Nephron (organoid): ENCODE data around the gene RGS19.
A peak's percentile ranks its signal among the peaks of the same experiment; 100 is the strongest.

ENCODE experiments used
- H3K27ac Mint-ChIP-seq, 3 experiments: 2 replicates each; pipeline ENCODE4 v1.8.0; 2020; ENCODE audit warnings: mixed read lengths in 3 of 3, mild to moderate bottlenecking in 2 of 3, moderate library complexity in 1 of 3
- H3K27me3 Mint-ChIP-seq: 2 replicates; pipeline ENCODE4 v1.8.0; 2021; ENCODE audit warnings: low read depth, mild to moderate bottlenecking, moderate library complexity, mixed read lengths
- H3K36me3 Mint-ChIP-seq: 2 replicates; pipeline ENCODE4 v1.8.0; 2020; ENCODE audit warnings: low read depth, mixed read lengths
- H3K4me1 Mint-ChIP-seq: 2 replicates; pipeline ENCODE4 v1.8.0; 2020; ENCODE audit warnings: mixed read lengths
- H3K4me3 Mint-ChIP-seq, 3 experiments: 2 replicates each; pipeline ENCODE4 v1.8.0; 2020; ENCODE audit warnings: mild to moderate bottlenecking in 3 of 3, mixed read lengths in 3 of 3, moderate library complexity in 2 of 3
- H3K9me3 Mint-ChIP-seq: 2 replicates; pipeline ENCODE4 v1.8.0; 2020; ENCODE audit warnings: mixed read lengths
- TF ChIP-seq, protein P1 (sequence below), 3 experiments: fragments of 200-600 bp; sonication (generic); IDR thresholded peaks; one replicate each; pipeline ENCODE4 v1.5.0; 2021; ENCODE audit warnings: antibody characterized with exemption in 3 of 3; ENCODE audit not compliant: unreplicated experiment in 3 of 3

RGS19 gene

DNA sequence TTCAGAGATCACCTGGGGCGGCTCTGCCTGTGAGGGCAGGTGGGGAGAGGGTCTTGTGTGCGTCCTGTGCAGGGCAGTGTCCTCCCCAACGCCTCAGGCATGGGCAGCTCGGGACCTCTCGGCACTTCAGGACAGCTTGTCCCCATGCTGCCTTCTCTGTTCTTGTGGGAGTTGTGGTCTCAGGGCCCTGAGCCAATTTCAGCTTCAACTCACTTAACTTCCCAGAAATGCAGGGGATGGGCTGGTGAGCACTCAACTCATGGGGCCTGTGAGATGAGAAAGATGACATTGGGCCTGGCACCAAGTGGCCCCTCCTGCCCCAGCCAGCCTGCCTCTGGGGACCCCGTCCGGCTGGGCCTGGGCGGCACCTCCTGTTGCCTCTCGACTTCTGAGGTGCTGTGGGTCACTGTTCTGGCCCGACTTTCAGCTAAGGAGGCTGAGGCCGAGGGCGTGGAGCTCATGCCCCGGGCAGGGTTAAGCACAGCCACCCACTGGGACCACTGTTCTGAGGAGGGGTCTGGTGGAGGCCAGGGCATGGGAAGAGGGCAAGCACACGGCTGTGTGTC lies 6.7 kb downstream of the RGS19 start:
- TF ChIP-seq, protein P1, sequence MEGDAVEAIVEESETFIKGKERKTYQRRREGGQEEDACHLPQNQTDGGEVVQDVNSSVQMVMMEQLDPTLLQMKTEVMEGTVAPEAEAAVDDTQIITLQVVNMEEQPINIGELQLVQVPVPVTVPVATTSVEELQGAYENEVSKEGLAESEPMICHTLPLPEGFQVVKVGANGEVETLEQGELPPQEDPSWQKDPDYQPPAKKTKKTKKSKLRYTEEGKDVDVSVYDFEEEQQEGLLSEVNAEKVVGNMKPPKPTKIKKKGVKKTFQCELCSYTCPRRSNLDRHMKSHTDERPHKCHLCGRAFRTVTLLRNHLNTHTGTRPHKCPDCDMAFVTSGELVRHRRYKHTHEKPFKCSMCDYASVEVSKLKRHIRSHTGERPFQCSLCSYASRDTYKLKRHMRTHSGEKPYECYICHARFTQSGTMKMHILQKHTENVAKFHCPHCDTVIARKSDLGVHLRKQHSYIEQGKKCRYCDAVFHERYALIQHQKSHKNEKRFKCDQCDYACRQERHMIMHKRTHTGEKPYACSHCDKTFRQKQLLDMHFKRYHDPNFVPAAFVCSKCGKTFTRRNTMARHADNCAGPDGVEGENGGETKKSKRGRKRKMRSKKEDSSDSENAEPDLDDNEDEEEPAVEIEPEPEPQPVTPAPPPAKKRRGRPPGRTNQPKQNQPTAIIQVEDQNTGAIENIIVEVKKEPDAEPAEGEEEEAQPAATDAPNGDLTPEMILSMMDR (IDR thresholded peaks at IDR 0.05; ENCODE audit: unreplicated experiment in 3 of 3): no peak
- Mint-ChIP-seq H3K27me3 (no peaks in the 10 kb centered on the region), H3K4me1 (no peaks in the 10 kb centered on the region), H3K4me3 (no peak overlapping the region), H3K36me3 (no peaks in the 10 kb centered on the region), H3K9me3 (no peaks in the 10 kb centered on the region), H3K27ac (no peak overlapping the region)

DNA sequence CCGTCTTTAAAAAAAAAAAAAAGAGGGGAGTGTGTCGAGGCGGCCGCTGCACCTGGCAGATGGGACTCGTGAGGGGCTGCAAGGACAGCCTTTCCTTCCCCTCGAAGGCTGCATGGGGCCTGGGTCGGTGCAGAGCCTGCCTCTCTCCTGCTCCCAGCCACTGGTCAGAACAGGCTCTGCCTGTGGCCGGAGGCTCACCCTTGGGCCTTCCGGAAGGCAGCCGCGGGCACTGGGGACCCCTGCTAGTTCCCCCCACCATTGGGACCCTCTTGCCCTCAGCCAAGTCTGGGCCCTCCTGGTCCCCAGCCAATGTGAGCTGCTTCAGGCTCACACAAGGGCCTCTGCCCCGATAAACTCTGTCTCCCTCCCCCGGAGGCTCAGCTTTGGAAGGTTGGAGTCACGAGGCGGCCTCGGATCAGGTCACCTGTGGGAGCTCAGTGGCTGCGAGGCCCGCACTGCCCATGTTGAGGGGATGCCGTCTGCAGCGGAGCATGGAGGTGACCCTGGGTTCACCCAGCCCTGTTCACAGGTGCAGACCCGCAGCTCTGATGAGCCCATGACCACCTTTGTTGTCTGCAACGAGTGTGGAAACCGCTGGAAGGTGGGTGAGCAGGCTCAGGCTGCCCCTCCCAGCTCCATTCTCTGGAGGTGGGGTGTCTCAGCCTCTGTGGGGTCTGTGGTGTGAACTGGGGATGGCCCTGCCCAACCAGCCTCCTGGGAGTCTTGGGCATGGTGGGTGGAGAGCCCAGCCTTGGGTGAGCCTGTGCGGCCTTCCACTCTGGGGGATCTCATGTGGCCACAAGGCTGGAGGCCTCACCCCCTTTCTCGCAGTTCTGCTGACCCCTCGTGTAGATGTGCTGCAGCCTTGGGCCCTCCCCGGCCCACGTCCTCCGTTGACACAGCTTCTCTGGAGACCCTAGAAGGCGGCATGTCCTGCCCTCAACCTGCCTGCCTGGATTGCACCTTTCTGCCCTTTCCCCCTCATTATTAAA lies 7.7 kb downstream of the RGS19 start:
- no peak overlapping the region for H3K27ac Mint-ChIP-seq
- no peaks in the 10 kb centered on the region for H3K27me3 Mint-ChIP-seq
- no peaks in the 10 kb centered on the region for H3K4me1 Mint-ChIP-seq
- TF ChIP-seq, protein P1 (IDR thresholded peaks at IDR 0.05; ENCODE audit: unreplicated experiment in 3 of 3): no peak
- H3K4me3 Mint-ChIP-seq: no peak overlapping the region
- H3K36me3 Mint-ChIP-seq: no peaks in the 10 kb centered on the region
- no peaks in the 10 kb centered on the region for H3K9me3 Mint-ChIP-seq

GRCh38 chr20:64070244-64070993 lies 8.9 kb downstream of the RGS19 start:
- no peaks in the 10 kb centered on the region for H3K4me1 Mint-ChIP-seq
- H3K27me3 Mint-ChIP-seq: no peaks in the 10 kb centered on the region
- TF ChIP-seq, protein P1 (IDR thresholded peaks at IDR 0.05; ENCODE audit: unreplicated experiment in 3 of 3): no peak
- H3K4me3 Mint-ChIP-seq: no peak overlapping the region
- no peaks in the 10 kb centered on the region for H3K36me3 Mint-ChIP-seq
- H3K9me3 Mint-ChIP-seq: no peaks in the 10 kb centered on the region
- no peak overlapping the region for H3K27ac Mint-ChIP-seq

- TF ChIP-seq, protein P1 (IDR thresholded peaks at IDR 0.05; ENCODE audit: unreplicated experiment in 3 of 3): peak; percentile 72 to 82 (median 72)
- Mint-ChIP-seq H3K27ac (no peak overlapping the region), H3K9me3 (no peaks in the 10 kb centered on the region), H3K4me1 (no peaks in the 10 kb centered on the region), H3K27me3 (no peaks in the 10 kb centered on the region), H3K36me3 (no peaks in the 10 kb centered on the region), H3K4me3 (no peak overlapping the region)
These were observed 9.6 kb downstream of the RGS19 start for GRCh38 chr20:64069614-64070243.

DNA sequence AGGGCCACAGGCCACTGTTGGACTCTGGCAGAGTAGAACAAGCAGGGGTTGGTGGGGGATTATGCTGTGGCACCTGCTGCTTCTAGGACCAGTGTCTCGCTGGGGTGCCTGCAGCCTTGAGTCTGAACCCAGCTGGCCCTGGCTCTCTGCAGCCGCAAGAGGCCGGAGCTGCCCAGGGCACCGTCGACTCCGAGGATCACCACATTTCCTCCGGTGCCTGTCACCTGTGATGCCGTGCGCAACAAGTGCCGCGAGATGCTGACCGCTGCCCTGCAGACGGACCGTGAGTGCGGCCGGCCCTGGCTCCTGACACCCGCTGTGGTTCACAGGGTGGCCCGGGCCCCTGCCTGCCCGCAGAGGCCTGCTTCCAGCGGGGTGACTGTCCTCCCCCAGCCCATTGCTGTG lies 10.1 kb downstream of the RGS19 start:
- Mint-ChIP-seq H3K4me3 (no peak overlapping the region), H3K27ac (no peak overlapping the region), H3K27me3 (no peaks in the 10 kb centered on the region), H3K9me3 (no peaks in the 10 kb centered on the region), H3K36me3 (no peaks in the 10 kb centered on the region), H3K4me1 (peaks cover under 1% of the 10 kb centered on the region)
- TF ChIP-seq, protein P1 (IDR thresholded peaks at IDR 0.05; ENCODE audit: unreplicated experiment in 3 of 3): no peak
